Ishikawa (cell line): ENCODE results near the gene SWT1.

Experiments
- CEBPB ChIP-seq: IDR thresholded peaks from 2 replicates; pipeline ENCODE4 v1.6.1; 2012
- EP300 ChIP-seq: IDR thresholded peaks from 2 replicates; pipeline ENCODE4 v1.6.1; 2012; ENCODE audit warnings: borderline replicate concordance
- NFIC ChIP-seq: IDR thresholded peaks from 2 replicates; pipeline ENCODE4 v1.6.1; 2012
- RAD21 ChIP-seq: IDR thresholded peaks from 2 replicates; pipeline ENCODE4 v1.6.1; 2012; ENCODE audit warnings: low read depth
- TAF1 ChIP-seq: IDR thresholded peaks from 2 replicates; pipeline ENCODE4 v1.6.1; 2012; ENCODE audit warnings: low read depth, mild to moderate bottlenecking
- YY1 ChIP-seq: IDR thresholded peaks from 2 replicates; pipeline ENCODE4 v1.6.1; 2012; ENCODE audit warnings: low read depth
- TF ChIP-seq, protein P1 (sequence below): IDR thresholded peaks from 2 replicates; pipeline ENCODE4 v1.6.1; 2012; ENCODE audit warnings: low read depth, mild to moderate bottlenecking
- TF ChIP-seq, protein P2 (sequence below): IDR thresholded peaks from 2 replicates; pipeline ENCODE4 v1.6.1; 2012
- TF ChIP-seq, protein P3 (sequence below): IDR thresholded peaks from 2 replicates; pipeline ENCODE4 v1.6.1; 2012

DNA sequence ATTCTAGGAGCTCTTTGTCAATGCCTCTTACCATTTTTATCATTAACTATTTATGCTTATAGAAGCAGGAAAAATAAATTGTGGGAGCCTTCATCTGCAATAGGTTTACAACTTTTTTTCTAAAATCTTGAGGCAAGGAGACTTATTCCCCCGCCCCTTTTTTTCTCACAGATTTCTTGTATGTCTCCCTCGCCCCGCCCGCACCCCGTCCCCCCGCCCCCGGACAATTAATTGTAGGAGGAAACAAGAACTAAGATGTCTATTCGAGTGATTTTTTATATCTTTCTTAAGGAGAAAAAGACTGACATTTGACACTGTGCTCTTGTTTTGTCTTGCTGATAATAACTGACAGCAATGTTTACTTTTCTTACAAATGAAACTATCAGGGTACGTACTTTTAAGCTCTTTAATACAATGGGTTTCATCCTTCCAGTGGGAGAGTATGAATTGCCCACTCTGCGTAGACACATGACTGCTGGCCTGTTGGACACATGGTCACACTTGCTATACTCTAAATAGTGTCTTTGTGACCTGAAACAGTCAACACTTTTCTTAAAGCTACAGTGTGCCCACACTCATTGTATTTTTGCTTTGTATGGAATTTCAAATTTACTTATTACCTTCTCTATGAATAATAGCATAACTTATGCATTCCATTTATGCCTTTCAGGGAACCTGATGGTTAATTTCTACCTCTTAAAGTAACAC lies 161.6 kb downstream of the SWT1 start:
- TF ChIP-seq, protein P1, sequence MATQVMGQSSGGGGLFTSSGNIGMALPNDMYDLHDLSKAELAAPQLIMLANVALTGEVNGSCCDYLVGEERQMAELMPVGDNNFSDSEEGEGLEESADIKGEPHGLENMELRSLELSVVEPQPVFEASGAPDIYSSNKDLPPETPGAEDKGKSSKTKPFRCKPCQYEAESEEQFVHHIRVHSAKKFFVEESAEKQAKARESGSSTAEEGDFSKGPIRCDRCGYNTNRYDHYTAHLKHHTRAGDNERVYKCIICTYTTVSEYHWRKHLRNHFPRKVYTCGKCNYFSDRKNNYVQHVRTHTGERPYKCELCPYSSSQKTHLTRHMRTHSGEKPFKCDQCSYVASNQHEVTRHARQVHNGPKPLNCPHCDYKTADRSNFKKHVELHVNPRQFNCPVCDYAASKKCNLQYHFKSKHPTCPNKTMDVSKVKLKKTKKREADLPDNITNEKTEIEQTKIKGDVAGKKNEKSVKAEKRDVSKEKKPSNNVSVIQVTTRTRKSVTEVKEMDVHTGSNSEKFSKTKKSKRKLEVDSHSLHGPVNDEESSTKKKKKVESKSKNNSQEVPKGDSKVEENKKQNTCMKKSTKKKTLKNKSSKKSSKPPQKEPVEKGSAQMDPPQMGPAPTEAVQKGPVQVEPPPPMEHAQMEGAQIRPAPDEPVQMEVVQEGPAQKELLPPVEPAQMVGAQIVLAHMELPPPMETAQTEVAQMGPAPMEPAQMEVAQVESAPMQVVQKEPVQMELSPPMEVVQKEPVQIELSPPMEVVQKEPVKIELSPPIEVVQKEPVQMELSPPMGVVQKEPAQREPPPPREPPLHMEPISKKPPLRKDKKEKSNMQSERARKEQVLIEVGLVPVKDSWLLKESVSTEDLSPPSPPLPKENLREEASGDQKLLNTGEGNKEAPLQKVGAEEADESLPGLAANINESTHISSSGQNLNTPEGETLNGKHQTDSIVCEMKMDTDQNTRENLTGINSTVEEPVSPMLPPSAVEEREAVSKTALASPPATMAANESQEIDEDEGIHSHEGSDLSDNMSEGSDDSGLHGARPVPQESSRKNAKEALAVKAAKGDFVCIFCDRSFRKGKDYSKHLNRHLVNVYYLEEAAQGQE = no peak
- TF ChIP-seq NFIC = no peak
- no peak for TF ChIP-seq RAD21
- no peak for TF ChIP-seq TAF1
- TF ChIP-seq, protein P2, sequence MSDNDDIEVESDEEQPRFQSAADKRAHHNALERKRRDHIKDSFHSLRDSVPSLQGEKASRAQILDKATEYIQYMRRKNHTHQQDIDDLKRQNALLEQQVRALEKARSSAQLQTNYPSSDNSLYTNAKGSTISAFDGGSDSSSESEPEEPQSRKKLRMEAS = no peak
- TF ChIP-seq EP300 = no peak
- TF ChIP-seq, protein P3, sequence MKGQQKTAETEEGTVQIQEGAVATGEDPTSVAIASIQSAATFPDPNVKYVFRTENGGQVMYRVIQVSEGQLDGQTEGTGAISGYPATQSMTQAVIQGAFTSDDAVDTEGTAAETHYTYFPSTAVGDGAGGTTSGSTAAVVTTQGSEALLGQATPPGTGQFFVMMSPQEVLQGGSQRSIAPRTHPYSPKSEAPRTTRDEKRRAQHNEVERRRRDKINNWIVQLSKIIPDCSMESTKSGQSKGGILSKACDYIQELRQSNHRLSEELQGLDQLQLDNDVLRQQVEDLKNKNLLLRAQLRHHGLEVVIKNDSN = no peak
- no peak for TF ChIP-seq CEBPB
- TF ChIP-seq YY1 = no peak
